Measurements from ENCODE around the gene NELFB. TPM values are rescaled to one million over a fixed set of nuclear protein-coding genes. Genes with fewer than 3 reads are reported as not detected.

Gene NELFB
- total and polyA plus RNA-seq, 4 donors, result 4.7 to 24.6 (median 18.1) TPM

GRCh38 chr9:137218754-137219271, 36.3 kb upstream of the NELFB start:
- TF ChIP-seq HNF4A (conservative IDR thresholded peaks at IDR 0.05) (no peak), MAX (IDR thresholded peaks at IDR 0.05) (no peak), ATF3 (IDR thresholded peaks at IDR 0.05) (no peak), FOXA2 (IDR thresholded peaks at IDR 0.05) (no peak), RXRA (IDR thresholded peaks at IDR 0.05) (no peak), YY1 (IDR thresholded peaks at IDR 0.05) (no peak), CTCF (IDR thresholded peaks at IDR 0.05; ENCODE audit: low read depth, low read length, missing input control) (no peak), NR2F2 (IDR thresholded peaks at IDR 0.05) (no peak), GABPA (IDR thresholded peaks at IDR 0.05 in 1 of 2, conservative IDR thresholded peaks at IDR 0.05 in 1 of 2) (no peak)
- Histone ChIP-seq H3K4me1 (ENCODE audit: control insufficient read depth in 4 of 4, insufficient read depth in 4 of 4, low read length in 3 of 4) (peaks cover 6 to 26% (median 14%) of the 10 kb centered on the region in 4 donors), H3K27ac (ENCODE audit: low read depth in 1 of 2, low read length in 2 of 2) (no peak overlapping the region), H3K4me3 (ENCODE audit: low read depth in 1 of 3, low read length in 3 of 3) (no peak overlapping the region), H3K36me3 (ENCODE audit: control insufficient read depth in 4 of 4, insufficient read depth in 3 of 4, low read depth in 1 of 4, low read length in 3 of 4) (peaks cover 0 to 5% (median under 1%) of the 10 kb centered on the region in 4 donors), H3K9me3 (ENCODE audit: control insufficient read depth in 4 of 4, low read length in 3 of 4) (no peaks in the 10 kb centered on the region), H3K9ac (ENCODE audit: low read depth in 1 of 2, low read length in 2 of 2) (no peak overlapping the region), H3K27me3 (ENCODE audit: control insufficient read depth in 4 of 4, insufficient read depth in 4 of 4, low read length in 3 of 4) (no peaks in the 10 kb centered on the region)
- DNase-seq (ENCODE audit: low spot score), result peak; percentile 65
- WGBS, result 64% methylated on average over 12 of the region's 12 CpGs

- no peak overlapping the region for H3K9ac ChIP-seq (ENCODE audit: low read depth in 1 of 2, low read length in 2 of 2)
- H3K27ac ChIP-seq (ENCODE audit: low read depth in 1 of 2, low read length in 2 of 2), result no peak overlapping the region
- no peak for DNase-seq (ENCODE audit: low spot score)
- no peak overlapping the region for H3K4me3 ChIP-seq (ENCODE audit: low read depth in 1 of 3, low read length in 3 of 3)
- TF ChIP-seq JUND (IDR thresholded peaks at IDR 0.05) (no peak), HNF4A (conservative IDR thresholded peaks at IDR 0.05) (no peak), CTCF (IDR thresholded peaks at IDR 0.05; ENCODE audit: low read depth, low read length, missing input control) (no peak), FOXA1 (IDR thresholded peaks at IDR 0.05) (no peak), NR2F2 (IDR thresholded peaks at IDR 0.05) (no peak), EGR1 (IDR thresholded peaks at IDR 0.05; ENCODE audit: low read depth in 2 of 2) (no peak), SP1 (IDR thresholded peaks at IDR 0.05) (no peak), FOXA2 (IDR thresholded peaks at IDR 0.05) (no peak), ATF3 (IDR thresholded peaks at IDR 0.05) (no peak), TAF1 (conservative IDR thresholded peaks at IDR 0.05) (no peak), RAD21 (IDR thresholded peaks at IDR 0.05) (no peak)
- TF ChIP-seq, protein P1, sequence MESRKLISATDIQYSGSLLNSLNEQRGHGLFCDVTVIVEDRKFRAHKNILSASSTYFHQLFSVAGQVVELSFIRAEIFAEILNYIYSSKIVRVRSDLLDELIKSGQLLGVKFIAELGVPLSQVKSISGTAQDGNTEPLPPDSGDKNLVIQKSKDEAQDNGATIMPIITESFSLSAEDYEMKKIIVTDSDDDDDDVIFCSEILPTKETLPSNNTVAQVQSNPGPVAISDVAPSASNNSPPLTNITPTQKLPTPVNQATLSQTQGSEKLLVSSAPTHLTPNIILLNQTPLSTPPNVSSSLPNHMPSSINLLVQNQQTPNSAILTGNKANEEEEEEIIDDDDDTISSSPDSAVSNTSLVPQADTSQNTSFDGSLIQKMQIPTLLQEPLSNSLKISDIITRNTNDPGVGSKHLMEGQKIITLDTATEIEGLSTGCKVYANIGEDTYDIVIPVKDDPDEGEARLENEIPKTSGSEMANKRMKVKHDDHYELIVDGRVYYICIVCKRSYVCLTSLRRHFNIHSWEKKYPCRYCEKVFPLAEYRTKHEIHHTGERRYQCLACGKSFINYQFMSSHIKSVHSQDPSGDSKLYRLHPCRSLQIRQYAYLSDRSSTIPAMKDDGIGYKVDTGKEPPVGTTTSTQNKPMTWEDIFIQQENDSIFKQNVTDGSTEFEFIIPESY (IDR thresholded peaks at IDR 0.05), result no peak
- WGBS, result 96% methylated on average over 10 of the region's 10 CpGs
- H3K4me1 ChIP-seq (ENCODE audit: control insufficient read depth in 4 of 4, insufficient read depth in 4 of 4, low read length in 3 of 4), result peaks cover 10 to 30% (median 19%) of the 10 kb centered on the region in 4 donors
- H3K27me3 ChIP-seq (ENCODE audit: control insufficient read depth in 4 of 4, insufficient read depth in 4 of 4, low read length in 3 of 4), result no peaks in the 10 kb centered on the region
- no peaks in the 10 kb centered on the region for H3K9me3 ChIP-seq (ENCODE audit: control insufficient read depth in 4 of 4, low read length in 3 of 4)
- H3K36me3 ChIP-seq (ENCODE audit: control insufficient read depth in 4 of 4, insufficient read depth in 3 of 4, low read depth in 1 of 4, low read length in 3 of 4), result peaks cover 0 to 4% (median under 1%) of the 10 kb centered on the region in 4 donors
These were observed 35.3 kb upstream of the NELFB start for GRCh38 chr9:137219757-137220316.
